ENCODE data around the gene EYA3.
A peak's percentile ranks its signal among the peaks of the same experiment; 100 is the strongest.

Gene EYA3

DNA sequence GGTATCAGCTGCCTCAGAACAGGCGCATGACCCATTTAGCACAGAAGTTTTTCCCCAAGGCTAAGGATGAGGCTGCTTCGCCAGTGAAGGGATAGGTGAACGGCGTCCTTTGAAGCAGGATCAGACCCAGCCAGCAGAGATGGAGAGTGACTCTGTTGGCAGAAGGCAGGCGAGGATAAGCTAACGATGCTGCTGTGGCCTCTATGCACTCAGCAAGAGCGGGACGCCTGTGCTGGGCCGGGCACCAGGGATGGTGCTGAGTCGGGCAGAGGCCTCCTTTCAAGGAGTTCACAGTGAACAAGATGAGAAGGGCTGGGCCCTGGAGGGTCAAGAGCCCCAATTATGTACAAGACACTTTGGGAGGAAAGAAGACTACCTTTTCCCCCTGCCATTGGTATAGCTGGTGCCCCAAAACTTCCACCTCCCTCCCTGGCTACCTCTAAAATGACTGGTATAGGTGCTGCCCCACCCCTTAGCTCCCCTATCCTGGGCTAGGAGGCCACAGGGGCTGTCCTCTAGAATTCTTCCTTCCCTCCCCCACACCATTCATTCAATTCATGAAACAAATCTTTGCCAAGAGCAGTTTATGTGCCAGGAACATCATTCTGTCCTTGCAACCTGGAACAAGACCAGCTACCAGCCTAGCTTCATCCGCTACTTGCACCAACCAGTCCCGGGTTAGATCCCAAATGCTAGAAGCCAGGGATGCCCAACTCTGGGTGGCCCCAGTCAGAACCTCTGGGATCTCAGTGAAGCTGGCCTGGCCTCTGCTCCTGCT lies 121.1 kb downstream of the EYA3 start:
- no peak for DNase-seq

DNA sequence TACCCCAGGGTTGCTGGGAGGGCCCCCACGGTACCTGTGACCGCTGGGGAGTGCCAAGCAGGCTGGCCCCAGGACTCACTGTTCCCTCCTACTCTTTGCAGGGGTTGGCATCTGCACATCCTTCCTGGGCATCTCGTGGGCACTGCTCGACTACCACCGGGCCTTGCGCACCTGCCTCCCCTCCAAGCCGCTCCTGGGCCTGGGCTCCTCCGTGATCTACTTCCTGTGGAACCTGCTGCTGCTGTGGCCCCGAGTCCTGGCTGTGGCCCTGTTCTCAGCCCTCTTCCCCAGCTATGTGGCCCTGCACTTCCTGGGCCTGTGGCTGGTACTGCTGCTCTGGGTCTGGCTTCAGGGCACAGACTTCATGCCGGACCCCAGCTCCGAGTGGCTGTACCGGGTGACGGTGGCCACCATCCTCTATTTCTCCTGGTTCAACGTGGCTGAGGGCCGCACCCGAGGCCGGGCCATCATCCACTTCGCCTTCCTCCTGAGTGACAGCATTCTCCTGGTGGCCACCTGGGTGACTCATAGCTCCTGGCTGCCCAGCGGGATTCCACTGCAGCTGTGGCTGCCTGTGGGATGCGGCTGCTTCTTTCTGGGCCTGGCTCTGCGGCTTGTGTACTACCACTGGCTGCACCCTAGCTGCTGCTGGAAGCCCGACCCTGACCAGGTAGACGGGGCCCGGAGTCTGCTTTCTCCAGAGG lies 121.9 kb downstream of the EYA3 start:
- DNase-seq, result no peak

DNA sequence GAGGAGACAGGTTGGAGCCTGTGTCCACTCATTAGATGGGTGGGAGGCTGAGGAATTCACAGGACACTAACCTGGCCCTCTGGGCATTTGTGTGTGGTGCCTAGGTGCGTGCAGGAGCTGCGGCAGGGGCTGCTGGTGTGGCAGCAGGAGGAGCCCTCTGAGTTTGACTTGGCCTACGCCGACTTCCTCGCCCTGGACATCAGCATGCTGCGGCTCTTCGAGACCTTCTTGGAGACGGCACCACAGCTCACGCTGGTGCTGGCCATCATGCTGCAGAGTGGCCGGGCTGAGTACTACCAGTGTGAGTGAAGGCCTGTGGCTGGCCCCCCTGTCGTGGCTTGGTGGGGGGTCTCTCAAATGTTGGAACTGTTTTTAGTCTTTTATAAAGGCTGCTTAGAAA lies 125.0 kb downstream of the EYA3 start:
- no peak for DNase-seq

DNA sequence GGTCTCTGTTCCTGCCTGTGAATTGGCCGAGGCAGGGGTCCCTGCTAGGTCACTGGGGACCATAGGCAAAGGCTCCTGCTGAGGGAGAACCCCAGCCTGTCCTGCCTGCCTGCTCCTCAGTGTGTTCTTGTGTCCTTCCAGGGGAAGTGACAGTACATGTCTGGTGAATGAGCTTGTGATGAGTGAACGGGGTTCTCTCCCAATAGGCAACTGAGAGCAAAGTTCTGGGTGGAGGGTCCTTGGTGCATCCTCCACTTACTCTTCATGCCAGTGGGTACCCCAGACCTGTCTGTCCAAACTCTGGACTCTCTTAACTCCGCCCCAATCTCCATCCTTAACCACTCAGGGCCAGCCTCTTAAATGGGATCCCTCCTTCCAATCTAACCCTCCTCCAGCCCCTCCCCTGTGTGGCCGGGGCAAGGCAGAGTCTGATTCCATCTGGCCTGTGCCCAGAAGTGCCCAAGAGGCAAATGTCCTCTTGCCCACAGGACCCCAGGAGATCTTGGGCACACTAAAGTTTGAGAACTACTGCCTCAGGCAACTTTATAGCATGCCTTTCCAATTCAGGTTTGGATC lies 126.7 kb downstream of the EYA3 start:
- no peak for DNase-seq

DNA sequence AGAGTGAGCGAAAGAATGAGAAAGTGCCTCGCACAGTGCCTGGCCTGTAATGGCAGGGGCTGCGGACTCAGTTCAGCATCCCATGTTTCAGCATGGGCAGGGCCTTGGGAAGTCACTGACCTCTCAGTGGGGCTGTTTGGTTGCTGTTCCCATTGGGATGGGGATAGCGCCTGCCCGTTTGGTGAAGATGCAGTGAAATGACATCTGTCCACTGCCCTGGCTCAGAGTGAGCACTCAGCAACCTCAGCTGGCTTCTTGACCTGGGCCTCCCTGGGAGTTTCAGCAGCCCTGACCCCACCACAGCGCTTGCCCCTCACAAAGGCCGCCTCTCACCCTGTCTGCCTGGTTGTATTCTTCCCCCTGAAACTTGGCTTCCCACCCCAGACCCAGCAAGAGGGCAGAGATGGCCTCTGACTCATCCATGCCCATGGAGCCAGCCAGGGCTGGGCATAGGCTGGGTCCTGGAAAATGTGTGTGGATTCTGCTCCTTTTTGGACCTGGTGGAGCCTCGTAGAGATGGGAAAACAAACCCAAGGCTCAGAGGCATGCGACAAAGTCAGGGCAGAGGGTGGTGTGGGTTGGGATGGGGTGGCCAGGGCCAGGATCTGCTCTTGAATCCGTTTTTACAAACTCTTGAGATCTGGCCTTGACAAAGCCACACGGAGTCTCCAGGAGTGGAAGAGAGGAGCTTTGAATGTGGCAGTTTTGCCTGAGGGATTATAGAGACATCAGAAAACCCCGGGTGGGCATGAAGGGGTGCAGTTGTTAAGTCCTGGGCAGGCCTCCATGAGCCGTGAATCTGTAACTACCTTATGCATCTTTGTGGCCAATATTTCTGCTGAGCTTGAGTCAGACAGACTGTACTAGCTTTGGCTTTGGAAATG lies 127.4 kb downstream of the EYA3 start:
- DNase-seq, result no peak

DNA sequence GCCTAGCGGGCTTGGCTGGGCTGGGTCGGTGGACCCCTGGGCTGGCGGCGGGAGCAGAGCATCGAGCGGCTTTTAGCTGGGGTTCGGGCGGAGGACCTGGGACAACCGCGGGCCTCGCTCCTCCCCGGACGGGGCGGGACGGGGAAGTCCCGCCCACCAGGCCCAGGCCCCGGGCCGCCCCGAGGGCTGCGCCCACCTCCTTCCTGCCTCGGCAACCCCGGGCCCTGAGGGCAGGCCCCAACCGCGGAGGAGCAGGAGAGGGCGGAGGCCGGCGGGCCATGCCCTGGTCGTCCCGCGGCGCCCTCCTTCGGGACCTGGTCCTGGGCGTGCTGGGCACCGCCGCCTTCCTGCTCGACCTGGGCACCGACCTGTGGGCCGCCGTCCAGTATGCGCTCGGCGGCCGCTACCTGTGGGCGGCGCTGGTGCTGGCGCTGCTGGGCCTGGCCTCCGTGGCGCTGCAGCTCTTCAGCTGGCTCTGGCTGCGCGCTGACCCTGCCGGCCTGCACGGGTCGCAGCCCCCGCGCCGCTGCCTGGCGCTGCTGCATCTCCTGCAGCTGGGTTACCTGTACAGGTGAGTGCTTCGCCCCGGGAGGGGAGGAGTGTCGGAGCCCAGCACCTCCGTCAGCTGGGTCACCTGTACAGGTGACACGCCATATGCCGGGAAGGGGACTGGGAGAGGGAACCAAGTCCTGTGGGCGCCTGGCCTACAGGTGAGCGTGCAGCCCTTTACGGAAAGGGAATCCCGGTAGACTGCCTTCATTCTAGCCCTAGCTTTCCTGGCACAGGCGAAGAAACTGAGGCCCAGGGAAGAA lies 128.4 kb downstream of the EYA3 start, which contains the start of gene XKR8:
XKR8 (plus strand) TSS at position 182 of the 812 bp plus-strand sequence; CDS start at position 279, 97 bp downstream.
- peak; percentile 87 for DNase-seq

DNA sequence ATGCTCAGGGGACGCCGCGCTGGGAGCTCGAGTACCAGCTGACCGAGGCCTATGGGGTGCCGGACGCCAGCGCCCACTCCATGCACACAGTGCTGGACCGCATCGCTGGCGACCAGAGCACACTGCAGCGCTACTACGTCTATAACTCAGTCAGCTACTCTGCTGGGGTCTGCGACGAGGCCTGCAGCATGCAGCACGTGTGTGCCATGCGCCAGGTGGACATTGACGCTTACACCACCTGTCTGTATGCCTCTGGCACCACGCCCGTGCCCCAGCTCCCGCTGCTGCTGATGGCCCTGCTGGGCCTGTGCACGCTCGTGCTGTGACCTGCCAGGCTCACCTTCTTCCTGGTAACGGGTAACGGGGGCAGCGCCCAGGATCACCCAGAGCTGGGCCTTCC lies 129.9 kb downstream of the EYA3 start:
- DNase-seq, result no peak

DNA sequence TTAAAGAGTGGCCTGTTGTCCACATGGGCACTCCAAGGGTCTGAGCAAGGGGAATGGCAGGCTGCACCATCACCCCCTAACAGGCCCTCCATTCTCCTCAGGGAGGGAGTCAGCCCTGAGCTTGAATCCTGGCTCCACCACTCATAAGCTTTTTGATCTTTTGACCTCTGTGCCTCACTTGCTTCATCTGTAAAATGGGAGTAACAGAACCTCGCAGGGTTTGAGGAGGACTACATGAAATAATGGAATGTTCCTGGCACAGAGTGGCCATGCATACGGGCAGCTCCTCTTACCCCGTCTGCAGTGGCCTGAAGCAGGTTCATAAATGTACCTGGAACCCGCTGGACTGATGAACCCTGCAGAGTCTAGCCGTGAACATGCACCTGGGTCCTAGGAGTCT lies 130.8 kb downstream of the EYA3 start:
- DNase-seq, result no peak

DNA sequence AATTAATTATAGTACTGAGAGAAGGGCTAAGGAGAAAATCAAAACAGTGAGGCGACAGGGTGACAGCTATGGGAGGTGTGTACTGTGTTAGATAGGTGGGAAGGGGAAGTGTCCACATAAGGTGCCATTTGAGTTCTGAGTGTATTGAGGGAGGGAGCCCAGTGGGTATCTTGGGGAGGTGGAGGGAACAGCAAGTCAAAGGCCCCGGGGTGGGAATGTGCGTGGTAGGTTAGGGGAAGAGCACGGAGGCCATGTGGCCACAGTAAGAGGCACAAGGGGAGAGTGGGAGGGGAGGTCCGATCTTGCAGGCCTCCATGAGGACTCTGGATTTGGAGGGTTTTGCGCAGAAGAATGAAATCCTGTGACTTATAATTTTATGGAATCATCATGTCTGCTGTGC lies 131.6 kb downstream of the EYA3 start:
- no peak for DNase-seq

DNA sequence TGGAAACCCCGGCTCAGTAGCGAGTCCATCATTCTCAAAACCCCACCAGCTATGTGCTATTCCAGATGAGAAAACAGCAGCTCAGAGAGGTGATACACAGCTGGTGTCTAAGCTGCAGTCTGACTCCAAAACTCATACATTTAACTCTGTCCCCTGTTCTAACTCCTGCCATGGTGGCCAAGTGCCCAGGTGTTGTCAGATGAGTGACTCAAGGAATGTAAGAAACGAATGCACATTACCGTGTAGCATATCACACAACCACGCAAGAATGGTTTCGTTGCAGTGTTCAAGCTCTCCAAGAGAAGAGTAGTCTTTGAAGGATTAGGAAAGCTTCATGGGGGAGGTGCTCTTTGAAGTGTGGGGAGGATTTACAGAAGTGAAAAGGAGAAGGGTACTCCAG lies 133.3 kb downstream of the EYA3 start:
- DNase-seq, result no peak

DNA sequence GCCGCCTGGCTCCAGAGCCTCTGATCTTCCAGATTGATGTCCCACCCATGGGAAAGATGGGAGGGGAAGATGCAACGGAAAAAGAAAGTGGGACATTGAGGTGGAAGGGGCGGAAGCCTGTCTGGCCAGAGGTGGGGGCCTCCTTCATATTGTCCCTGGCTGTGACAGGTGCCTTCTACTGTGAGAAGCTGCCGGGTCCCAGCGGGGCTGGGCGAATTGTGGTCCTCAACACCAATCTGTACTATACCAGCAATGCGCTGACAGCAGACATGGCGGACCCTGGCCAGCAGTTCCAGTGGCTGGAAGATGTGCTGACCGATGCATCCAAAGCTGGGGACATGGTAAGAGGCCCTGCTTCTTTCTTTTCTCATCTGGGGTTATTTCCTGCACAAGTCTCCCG lies 134.2 kb downstream of the EYA3 start:
- no peak for DNase-seq

DNA sequence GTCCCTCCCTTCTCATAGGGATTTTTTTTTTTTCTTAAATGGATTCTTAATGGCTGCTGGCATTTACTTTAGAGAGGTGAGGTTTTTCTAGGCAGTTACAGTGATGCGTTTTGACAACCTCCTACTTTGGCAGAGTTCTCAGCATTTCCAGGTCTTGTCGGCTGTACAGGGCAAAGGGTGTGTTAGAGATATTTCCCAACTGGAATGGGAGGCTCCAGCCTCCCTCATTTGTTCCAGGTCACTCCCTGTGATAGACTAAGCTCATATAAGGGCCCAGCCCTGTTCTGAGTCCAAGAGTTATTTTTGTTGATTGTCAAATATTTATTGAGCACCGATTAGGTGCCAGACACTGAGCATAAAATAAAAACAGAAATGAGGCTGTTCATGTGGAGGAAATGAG lies 136.3 kb downstream of the EYA3 start:
- DNase-seq, result no peak

DNA sequence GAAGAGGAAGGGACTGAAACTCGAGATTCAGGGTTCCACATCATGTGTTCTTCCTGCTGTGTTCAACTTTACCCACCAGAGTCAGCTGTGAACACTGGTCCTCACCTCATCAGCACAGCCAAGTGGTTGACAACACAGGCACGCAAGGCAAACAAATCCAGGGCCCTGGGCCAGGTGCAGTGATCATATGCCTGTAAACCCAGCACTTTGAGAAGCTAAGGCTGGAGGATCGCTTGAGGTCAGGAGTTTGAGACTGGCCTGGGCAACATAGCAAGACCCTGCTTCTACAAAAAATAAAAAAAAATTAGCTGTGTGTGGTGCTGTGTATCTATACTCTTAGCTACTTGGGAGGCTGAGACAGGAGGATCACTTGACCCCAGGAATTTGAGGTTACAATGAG lies 137.0 kb downstream of the EYA3 start:
- DNase-seq, result no peak

DNA sequence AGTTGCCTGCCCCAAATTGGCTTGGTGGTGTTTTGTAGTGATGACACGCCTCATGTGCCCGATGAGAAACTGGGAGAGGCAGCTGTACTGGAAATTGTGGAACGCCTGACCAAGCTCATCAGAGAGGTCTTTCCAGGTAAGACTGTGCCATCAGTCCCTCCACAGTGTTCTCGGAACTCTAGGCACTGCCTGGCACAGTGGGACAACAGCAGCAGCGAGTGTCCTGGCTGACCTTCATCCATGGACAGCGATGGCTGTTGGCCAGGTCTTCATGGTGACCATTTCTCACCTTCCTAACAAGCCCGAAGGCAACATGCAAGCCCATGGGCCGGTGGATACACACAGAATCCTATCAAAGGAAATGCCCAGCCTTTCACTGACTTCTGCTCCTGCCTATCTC lies 139.4 kb downstream of the EYA3 start:
- DNase-seq, result no peak

DNA sequence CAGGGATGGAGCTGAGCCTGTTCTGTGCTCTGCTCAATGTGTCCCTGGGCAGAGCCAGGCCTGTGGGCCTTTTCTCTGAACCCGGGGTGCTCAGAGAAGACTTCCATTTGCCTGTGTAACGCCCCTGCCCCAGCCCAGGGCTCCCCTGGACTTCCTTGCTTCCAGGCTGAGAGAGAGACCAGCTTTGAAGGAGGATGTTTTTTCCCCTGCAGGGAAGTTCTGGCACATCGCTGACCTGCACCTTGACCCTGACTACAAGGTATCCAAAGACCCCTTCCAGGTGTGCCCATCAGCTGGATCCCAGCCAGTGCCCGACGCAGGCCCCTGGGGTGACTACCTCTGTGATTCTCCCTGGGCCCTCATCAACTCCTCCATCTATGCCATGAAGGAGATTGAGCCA lies 143.4 kb downstream of the EYA3 start:
- DNase-seq, result no peak

DNA sequence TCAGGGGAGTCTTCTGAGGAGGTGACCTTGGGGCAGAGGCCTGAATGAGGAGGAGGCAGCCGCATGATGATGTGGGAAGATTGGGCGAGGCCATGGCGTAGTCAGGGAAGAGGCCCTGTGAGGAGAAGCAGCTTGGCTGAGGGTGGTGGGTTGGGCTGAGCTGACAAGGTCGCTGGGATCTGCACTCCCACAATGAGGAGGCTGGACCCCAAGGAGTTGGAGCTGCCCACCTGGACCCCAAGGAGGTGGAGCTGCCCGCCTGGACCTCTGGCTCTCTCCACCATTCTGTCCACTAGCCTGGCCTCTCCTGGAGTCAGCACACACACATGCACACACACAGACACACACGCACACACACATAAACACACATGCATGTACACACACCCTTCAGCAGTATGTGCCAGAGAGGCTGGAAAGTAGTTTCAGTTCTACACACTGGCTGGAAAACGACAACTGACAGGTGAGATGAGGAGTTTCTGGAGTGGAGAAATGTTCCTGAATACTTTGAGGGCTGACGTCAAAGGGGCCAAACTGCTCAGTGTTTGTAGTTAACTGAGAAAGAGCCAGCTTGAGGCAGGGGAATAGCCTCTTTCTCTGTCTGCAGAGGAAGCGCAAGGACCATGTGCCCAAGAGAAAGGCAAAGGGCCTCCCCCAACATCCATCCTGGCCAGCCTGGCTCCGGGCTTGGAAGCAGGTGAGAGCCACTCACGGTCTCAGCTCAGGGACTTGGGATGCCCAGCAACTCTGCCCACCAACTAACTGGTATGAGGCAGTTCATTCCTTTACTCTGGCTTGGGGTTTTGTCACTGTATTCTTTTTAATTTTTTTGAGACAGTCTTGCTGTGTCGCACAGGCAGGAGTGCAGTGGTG lies 146.5 kb downstream of the EYA3 start:
- no peak for DNase-seq

DNA sequence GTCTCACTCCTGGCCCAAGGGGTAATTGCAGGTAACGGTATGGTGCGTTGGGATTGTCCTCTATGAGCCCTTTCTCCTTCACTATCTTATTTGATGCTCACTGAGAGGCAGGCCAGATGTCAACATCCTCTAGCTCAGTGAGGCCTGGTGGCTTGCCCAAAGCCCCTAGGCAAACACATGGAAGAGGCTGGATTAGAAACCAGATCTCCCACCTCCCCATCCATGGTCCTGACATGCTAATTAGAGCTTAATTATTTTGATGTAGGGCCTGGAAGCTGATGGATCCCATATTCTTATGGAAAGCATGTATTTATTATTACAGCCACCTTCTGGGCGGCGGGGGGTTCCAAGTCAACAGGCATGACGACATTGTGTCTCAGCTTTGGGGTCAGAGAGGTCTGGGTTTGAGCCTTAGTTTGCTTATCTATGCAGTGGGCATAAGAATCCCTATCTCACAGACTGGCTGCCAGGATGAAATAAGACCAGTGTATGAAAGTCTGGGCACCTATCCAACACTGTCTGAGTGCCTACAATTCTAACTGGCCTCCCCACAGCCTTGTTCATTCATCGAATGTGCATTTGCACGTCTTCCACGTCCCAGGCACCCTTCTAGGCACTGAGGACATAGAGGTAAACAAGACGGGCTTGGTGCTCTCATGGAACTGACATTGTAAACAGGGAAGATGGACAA lies 147.4 kb downstream of the EYA3 start:
- DNase-seq, result no peak

DNA sequence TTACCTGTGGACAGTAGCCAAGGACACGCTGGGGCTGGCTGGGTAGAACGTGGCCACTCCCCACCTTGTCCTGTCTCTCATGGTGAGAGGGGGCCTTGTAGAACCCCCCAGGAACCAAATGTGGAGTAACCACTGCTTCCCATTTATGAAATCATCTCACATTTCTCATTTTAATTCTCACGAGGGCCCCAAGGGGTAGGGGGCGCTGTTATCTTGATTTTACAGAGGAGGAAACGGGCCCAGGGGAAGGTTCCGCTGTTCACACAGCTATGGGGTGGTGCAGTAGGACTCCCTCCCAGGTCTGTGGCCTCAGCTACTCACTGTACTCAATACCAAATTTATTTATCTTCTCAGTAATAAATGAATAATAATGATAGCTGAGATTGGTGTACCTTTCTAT lies 148.1 kb downstream of the EYA3 start:
- peak; percentile 66 for DNase-seq

DNA sequence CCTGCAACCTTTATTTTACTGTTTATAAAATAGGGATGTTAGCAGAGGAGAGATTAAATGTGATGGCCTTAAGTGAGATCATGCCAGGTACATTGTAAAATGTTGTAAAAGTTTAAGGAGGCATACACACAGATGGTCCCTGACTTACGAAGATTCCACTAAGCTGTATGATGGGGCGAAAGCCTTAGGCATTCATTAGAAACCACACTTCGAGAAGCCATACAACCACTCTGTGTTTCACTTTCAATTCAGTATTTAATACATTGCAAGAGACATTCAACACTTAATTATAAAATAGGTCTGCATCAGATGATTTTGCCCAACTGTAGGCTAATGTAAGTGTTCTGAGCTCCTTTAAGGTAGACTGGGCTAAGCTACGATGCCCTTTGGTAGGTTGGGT lies 149.9 kb downstream of the EYA3 start:
- DNase-seq, result no peak

DNA sequence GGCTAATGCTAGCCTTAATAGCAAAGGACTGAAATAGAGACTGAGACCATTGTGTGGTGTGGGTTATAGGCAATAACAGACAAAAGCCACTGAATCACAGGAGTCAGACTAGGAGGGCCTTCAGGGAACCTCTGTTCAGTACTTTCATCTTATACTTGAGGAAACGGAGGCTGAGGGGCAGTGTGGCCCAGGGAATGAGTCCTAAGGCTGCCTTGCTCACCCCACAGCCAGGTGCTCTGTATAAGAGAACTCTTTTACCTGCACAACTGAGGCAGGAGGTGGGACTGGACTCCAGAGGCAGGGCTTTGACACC lies 150.9 kb downstream of the EYA3 start:
- DNase-seq, result no peak

DNA sequence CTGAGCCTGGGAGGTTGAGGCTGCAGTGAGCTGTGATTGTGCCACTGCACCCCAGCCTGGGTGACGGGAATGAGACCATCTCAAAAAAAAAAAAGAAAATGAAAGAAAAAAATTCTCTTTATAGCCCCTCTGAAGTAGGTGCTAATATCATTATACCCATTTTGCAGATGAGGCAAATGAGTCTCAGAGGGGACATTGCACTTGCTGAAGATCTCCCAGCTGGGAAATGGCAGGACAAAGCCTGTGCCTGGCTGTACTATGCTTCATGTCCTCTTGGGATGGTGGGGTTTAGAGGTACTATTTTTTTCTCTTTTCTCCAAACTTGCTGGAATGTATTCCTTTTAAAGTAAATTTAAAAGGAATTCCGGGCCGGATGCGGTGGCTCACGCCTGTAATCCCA lies 152.0 kb downstream of the EYA3 start:
- no peak for DNase-seq

All from OCI-M1 (cell line).